DMS79 treated with DMSO at 0.1 percent for 48 hours (cell line): ENCODE measurements around the gene UBR2.
"Not testable (repeated sequence)": the region's sequence is repeated elsewhere in the genome, so short reads cannot be mapped to it uniquely, and the experiment has no call there.

Source experiments
- DNase-seq: peaks from one replicate; lab custom pipeline; 2025; lab: John Stamatoyannopoulos, UW

UBR2 gene

DNA sequence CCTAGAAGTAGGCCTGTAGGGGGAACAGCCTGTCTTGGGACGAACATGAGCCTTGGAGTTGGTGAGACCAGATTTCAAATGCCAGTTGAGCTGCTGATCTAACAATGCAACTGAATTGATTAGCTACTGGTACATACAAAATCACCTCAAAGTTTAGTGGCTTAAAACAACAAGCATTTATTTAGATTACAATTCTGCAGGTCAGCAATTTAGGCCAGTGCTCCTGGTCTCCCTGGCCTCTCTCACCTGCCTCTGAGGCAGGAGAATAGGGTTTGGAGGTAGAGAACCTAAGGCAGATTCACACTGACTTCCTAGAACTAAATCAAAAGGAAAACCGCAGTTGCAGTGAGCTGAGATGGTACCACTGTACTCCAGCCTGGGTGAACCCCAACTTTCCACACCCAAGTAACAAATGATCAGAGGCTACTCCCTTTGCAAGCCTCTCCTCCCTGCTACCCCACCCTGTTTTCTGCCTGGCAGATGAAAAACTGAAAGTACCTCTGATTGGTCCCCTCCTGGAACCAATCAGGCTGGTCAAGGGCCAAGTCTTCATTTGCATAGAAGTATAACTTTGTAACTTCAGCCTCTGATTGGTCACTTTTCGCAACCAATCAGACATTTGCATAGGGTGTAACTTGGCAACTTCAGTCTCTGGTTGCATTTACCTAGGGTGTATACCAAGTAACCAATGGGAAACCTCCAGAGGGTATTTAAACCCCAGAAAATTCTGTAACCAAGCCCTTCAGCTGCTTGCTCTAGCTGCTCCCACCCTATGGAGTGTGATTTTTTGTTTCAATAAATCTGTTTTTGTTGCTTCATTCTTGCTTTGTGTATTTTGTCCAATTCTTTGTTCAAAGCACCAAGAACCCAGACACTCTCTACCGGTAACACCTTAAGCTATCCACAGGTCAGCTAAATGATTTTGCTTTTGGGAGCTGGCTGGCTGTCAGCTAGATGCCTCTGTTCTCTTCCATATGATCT, 8.1 kb upstream of the UBR2 start:
- no peak for DNase-seq

DNA sequence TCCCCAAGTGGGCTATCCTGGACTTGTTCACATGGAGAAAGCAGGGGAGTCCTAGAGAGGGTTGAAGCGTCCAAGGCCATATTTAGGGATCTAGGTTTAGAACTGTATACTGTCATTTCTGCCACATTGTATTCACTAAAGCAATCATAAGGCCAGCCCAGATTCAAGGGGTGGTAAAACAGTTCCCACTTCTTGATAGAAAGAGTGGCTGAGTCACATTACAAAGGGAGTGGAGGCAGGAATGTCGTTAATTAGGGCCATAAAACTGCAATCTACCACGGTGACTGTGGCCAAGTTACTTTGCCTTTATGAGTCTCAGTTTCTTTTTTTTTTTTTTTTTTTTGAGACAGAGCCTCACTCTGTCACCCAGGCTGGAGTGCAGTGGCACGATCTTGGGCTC, 7.4 kb upstream of the UBR2 start:
- DNase-seq, result no peak

DNA sequence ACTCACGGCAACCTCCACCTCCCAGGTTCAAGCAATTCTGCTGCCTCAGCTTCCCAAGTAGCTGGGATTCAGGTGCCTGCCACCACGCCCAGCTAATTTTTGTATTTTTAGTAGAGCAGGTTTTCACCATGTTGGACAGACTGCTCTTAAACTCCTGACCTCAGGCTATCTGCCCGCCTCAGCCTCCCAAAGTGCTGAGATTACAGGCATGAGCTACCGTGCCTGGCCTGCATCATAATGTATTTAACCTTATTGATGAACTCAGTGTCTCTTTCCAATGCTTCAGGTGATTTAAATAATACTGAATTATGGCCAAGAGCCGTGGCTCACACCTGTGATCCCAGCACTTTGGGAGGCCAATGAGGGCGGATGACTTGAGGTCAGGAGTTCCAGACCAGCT, 4.6 kb upstream of the UBR2 start:
- DNase-seq, result not testable (repeated sequence)

DNA sequence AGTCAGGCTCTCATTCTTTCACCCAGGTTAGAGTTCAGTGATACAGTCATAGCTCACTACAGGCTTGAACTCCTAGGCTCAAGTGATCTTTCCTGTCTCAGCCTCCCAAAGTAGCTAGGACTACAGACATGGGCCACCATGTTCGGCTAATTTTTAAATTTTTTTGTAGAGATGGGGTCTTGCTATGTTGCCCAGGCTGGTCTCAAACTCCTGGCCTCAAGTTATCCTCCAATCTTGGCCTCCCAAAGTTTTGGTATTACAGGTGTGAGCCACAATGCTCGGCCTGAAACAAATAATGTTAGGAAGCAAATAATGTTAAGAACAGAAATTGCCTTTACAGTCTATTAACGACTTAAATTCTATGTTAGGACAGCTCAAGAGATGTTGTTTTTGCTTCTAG, 1.8 kb upstream of the UBR2 start:
- DNase-seq, result no peak

DNA sequence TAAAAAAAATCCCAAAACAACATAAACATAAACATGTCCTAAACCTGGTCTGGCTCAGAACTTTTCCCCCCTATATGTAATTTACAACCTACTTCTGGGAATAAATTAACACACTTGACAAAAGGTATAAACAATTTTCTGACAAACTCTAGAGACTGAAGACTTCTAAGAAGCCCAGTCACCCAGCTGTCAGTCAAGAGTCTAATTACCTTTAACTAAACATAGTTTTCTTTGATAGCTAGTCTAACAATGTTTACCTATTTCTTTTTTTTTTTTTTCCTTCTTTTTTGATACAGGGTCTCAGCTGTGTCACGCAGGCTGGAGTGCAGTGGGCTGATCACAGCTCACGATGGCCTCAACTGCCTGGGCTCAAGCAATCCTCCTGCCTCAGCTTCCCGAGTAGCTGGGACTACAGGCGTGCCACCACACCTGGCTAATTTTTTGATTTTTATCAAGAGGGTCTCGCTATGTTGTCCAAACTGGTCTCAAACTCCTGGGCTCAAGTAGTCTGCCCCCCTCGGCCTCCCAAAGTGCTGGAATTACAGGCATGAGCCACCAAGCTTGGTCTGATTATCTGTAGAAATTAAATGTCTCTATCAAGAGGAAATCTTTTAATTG, 932 bp upstream of the UBR2 start:
- no peak for DNase-seq

DNA sequence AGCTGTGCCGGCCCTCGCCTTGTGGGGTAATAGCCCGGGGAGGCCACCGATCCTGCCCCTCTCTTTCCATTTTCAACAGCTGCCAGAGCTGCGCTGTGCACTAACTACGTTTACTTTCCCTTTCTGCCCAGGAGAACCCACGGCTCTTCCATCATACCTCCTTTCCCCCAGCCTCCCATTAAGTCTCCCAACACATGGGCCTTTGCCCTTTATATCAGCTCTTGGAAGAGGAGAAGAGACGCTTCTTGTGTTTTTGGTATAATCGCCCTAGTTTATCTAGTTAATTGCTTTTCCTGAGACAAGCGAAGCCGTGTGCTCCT, 637 bp downstream of the UBR2 start:
- DNase-seq, result peak; percentile 47

DNA sequence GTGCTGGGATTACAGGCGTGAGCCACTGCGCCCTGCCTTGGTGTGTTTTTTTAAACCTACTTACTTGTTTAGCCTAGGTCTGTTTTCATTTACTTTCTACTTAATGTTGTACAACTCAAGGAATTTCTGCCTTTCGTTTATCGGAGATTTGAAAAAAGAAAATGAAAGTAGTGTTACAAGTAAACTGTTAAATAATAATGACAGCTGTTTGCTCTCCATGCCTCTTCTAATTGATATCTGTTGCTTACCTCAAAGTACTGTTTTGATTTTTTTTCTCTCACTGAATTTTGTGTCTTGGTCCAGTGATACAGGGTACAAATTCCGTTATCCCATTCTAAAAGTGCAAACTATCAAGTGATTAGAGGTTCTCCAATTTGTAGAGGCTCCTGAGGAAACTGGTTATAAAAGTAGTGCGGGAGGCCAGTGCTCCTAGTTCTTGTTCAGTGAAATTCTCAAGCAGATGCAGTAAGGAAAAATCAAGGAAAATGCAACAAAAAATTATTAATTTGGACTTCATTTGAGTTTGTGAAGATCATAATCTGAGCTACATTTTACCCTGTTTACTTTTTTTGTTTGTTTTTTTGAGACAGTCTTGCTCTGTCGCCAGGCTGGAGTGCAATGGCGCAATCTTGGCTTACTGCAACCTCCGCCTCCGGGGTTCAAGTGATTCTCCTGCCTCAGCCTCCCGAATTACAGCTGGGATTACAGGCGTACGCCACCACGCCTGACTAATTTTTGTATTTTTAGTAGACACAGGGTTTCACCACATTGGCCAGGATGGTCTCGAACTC, 2.2 kb downstream of the UBR2 start:
- peak; percentile 10 for DNase-seq

DNA sequence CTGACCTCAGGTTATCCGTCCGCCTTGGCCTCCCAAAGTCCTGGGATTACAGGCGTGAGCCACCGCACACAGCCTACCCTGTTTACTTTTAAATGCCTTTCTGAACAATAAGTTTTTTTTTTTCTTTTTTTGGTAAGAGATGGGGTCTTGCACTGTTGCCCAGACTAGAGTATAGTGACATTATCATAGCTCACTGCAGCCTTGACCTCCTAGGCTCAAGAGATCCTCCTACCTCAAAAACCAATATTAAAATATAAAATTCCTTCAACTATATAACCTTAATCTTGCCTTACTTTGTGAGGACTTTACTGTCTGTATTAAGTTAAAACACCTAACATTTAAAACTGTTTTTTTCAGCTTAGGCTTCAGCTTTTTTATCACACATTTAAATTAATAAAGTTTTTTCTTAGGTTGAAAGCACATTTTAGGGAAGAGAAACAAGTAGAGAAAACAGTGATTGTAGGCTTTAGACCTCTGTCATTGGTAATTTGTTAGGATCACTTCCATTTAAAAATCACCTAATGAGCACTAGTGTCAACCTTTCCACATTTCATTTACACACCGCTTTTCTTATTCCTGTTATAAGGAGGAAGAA, 2.9 kb downstream of the UBR2 start:
- DNase-seq, result no peak

DNA sequence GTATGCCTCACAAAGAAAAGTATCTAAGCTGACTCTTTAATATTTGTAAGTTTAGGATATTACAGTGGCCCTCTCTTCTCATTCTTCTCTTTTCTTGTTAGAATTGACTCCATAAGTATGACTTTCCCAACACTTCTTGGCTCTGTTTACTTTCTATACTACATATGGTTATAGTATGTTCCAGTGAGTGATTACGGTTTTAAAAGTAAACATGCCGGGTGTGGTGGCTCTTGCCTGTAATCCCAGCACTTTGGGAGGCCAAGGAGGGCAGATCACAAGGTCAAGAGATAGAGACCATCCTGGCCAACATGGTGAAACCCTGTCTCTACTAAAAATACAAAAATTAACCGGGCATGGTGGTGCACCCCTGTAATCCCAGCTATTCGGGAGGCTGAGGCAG, 3.4 kb downstream of the UBR2 start:
- DNase-seq, result not testable (repeated sequence)

DNA sequence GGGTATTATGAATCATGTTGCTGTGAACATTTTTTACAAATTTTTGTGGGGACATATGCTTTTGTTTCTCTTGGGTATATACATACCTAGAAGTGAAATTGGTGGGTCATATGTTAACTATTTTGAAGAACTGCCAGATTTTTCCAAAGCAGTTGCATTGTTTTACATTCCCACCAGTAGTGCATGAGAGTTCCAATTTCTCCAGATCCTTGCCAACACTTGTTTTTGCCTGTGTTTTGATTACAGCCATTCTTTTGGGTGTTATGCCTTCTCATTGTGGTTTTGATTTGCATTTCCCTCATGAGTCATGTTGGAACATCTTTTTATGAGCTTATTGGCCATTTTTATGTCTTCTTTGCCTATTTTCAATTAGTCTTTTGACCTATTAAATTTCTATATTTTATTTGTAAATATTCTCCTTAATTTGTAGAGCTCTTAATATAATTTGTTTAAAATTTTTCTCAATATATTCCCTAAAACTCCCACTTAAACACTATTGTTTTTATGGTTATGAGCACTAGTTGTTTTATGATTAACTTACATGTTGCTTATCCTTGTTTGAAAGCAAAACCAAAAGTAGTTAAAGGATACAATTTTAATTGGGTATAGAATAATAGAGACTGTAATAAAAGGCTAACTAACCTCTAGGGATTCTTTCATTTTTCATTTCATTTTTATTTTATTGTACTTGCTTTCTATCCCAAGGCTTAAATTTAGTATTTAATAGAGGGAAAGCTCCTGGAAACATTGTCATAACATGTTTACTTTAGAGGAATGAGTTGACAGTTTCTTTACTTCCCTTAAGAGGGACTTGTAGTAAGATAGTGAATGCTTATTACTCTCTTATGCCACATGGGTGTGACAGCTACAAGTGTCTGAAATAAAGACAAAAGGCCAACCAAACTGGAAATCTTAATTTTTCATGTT, 5.5 kb downstream of the UBR2 start:
- DNase-seq, result no peak

DNA sequence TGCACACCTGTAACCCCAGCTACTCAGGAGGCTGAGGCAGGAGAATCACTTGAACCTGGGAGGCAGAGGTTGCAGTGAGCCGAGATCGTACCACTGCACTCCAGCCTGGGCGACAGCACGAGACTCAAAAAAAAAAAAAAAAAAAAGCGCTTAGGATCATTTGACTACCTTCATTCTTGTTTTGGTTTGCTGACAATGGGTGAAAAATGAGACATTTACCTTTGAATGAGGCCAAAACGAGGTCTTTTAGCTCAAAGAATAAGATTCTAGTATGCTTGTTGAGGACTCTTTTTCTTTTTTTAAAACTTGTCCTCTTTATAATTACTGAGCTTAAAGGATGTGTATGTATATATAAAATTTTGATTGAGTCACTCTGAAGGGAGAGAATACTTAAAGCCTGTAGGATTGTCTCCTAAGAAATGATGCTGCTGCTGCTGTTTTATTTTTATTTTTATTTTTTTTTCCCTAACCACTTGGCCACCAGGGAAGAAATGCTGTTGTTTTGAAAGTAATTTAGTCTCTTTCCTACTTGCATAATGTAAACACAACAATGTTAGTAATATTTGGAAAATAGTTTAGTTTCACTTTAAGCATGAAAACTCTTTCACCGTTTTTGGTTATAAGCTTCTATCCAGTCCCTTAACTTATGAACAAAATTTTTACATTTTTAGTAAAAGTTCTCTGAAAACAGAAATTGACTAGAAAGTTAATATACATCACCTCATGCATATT, 7.9 kb downstream of the UBR2 start:
- no peak for DNase-seq

DNA sequence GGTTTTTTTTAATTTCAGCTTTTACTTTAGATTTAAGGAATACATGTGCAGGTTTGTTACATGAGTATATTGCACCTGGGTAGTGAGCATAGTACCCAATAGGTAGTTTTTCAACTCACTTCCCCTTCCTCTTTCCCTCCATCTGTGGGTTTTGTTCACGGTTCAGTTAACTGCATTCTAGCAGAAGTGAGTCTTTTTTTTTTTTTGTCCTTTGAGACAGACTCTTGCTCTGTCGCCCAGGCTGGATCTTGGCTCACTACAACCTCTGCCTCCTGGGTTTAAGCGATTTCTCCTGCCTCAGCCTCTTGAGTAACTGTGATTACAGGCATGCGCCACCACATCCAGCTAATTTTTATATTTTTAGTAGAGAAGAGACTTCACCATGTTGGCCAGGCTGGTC, 8.7 kb downstream of the UBR2 start:
- peak; percentile 9 for DNase-seq

DNA sequence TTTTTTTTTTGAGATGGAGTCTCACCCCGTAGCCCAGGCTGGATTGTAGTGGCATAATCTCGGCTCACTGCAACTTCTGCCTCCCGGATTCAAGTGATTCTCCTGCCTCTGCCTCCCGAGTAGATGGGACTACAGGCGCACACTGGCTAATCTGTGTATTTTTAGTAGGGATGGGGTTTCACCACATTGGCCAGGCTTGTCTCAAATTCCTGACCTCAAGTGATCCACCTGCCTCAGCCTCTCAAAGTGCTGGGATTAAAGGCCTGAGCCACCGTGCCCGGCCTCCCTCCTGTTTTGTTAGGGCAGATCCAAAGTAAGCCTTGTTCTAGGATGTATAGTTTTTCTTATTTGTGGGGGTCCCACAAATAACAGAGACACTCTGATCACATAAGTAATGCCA, 12.7 kb downstream of the UBR2 start:
- DNase-seq, result not testable (repeated sequence)

DNA sequence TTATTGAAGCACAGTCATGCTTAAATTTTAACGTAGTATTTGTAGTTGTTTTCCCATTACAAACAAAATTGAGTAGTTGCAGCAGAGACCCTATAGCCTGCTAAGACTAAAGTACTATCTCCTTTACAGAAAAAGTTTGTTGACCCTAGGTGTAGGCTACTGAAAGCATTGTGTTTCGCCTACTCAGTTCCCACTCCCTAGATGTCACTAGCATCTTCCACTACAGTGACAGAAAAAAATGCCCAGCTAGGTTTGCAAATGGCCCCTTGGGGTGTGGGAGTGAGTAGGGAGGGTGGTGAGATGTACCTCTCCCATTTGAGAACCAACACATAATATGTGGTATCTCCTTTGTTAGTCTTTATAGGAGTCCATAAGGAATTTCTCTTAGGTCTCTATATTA, 34.5 kb downstream of the UBR2 start:
- DNase-seq, result no peak

DNA sequence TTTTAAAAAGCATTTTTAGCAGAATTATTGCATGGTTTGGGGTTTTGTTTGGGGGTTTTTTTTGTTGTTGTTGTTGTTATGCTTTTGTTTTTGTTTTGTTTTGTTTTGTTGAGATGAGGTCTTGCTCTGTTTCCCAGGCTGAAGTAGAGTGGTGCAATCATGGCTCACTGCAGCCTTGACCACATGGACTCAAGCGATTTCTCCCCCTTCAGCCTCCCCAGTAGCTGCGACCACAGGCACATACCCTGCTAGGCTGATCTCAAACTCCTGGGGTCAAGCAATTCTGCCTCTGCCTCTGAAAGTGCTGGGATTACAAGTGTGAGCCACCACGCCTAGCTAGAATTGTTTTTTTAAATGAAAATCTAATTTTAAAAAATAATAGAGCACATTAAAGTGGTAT, 35.7 kb downstream of the UBR2 start:
- DNase-seq, result no peak

DNA sequence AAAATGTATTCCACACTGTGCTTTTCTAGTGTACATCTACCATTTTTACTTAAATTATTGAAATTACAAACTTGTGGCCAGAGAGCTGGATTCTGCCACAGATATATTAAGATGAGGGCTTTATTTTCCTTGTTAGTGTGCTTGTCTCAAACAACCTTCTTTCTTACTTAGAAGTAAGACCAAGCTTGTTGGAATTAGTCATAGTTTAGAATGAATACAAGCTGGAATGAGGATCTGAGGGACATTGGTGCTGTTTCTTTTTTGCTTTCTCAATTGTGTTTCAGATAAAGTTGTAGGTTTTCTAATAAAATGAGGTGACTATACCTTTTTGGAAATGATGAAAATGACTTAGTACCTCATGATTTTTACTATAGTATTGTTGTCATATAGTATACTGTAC, 40.3 kb downstream of the UBR2 start:
- DNase-seq, result no peak

DNA sequence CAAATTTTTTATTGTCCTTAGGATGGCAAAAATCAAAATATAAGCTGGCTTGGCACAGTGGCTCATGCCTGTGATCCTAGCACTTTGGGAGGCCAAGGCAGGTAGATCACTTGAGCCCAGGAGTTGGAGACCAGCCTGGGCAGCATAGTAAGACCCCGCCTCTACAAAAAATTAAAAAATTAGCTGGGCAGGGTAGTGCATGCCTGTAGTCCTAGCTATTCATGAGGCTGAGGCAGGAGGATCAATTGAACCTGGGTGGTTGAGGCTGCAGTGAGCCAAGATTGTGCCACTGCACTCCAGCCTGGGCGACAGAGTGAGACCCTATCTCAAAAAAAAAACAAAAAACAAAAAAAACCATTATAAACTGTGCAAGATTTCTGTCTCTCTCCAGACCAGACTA, 40.9 kb downstream of the UBR2 start:
- DNase-seq, result not testable (repeated sequence)

DNA sequence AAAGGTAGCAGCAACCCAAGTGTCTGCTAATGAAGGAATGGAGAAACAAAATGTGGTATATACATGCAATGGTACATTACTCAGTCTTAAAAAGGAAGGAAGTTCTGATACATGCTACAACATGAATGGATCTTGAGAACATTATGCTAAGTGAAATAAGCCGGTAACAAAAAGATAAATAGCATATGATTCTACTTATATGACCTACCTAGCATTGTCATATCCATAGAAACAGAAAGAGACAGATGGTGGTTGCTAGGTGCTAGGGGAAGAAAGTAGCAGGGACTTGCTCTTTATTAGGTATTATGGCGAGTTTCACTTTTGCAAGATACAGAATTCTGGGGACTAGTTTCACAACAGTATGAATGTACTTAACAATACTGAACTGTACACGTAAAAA, 46.6 kb downstream of the UBR2 start:
- no peak for DNase-seq

DNA sequence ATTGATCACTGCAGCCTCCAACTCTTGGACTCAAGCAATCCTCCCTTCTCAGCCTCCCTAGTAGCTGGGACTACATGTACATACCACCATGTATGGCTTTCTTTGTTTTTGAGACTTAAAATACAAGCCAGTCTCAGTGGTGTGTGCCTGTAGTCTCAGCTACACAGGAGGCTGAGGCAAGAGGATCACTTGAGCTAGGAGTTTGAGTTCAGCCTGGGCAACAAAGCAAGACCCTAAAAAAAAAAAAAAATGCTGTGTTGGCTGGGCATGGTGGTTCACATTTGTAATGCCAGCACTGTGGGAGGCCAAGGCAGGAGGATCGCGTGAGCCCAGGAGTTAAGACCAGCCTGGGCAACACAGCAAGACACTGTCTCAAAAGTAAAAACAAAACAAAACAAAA, 51.7 kb downstream of the UBR2 start:
- no peak for DNase-seq

DNA sequence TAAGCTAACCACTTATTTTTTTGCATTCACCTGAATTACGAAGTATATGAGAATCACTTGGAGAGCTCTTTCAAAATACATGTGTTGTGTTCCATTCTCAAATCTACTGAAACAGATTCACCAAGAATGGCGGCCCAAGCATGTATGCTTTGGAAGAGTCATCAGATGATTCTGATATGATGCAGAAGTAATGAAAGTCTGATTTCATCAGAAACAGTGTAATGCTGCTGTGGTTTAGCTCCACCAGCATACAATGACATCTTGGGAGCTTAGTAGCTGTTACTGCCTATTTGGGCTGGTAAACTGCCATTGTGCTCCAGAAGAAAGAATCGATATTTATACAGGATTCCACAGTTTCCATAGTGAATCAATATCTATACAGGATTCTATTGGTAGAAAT, 52.9 kb downstream of the UBR2 start:
- DNase-seq, result no peak

DNA sequence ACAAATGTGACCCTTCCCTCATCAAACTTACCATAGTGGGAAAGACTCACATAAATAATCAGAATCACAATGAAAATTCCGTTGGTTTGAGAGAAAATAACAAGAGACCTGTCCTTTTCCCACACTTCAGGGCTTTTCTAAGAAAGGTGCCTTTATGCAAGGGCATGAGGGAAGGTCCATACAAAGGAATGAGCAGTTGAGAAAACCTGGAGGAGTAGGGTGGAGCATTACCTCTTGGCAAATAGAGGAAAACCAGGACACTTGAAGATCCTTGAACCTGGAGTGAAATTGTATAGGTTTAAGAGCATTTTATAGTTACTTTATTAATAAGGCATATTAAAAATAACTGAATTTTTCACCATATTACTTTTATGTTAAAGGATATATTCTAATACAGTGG, 54.3 kb downstream of the UBR2 start:
- DNase-seq, result no peak
